Loucy (cell line): ENCODE data around the gene ITGA11.

ENCODE experiments used
- EZH2phosphoT487 ChIP-seq: fragments of 200-600 bp; IDR thresholded peaks from 2 replicates; pipeline ENCODE4 v1.6.1; 2018; ENCODE audit warnings: antibody characterized with exemption, mild to moderate bottlenecking, moderate library complexity, borderline replicate concordance
- TF ChIP-seq, protein P1 (sequence below): fragments of 200-600 bp; sonication (generic); conservative IDR thresholded peaks from 2 replicates; pipeline ENCODE4 v1.5.1; 2014; ENCODE audit warnings: mild to moderate bottlenecking, antibody characterized with exemption, low read length

- TF ChIP-seq, protein P1, sequence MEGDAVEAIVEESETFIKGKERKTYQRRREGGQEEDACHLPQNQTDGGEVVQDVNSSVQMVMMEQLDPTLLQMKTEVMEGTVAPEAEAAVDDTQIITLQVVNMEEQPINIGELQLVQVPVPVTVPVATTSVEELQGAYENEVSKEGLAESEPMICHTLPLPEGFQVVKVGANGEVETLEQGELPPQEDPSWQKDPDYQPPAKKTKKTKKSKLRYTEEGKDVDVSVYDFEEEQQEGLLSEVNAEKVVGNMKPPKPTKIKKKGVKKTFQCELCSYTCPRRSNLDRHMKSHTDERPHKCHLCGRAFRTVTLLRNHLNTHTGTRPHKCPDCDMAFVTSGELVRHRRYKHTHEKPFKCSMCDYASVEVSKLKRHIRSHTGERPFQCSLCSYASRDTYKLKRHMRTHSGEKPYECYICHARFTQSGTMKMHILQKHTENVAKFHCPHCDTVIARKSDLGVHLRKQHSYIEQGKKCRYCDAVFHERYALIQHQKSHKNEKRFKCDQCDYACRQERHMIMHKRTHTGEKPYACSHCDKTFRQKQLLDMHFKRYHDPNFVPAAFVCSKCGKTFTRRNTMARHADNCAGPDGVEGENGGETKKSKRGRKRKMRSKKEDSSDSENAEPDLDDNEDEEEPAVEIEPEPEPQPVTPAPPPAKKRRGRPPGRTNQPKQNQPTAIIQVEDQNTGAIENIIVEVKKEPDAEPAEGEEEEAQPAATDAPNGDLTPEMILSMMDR, result no peak
- TF ChIP-seq EZH2phosphoT487, result no peak
These were observed 101.5 kb downstream of the ITGA11 start for GRCh38 chr15:68330416-68330815.
